HepG2 (cell line): ENCODE data around the gene KIFC1. TPM values are rescaled to one million over a fixed set of nuclear protein-coding genes. Genes with fewer than 3 reads are reported as not detected.
A peak's percentile ranks its signal among the peaks of the same experiment; 100 is the strongest.

Experiments
- EED ChIP-seq: sonication (generic); formaldehyde crosslinking; IDR thresholded peaks from 2 replicates; pipeline ENCODE4 v1.5.0; 2020; ENCODE audit warnings: mild to moderate bottlenecking, missing genetic modification reagents
- KDM5B ChIP-seq: sonication (generic); formaldehyde crosslinking; IDR thresholded peaks from 2 replicates; pipeline ENCODE4 v1.4.0; 2020; ENCODE audit warnings: missing genetic modification reagents, mild to moderate bottlenecking, borderline replicate concordance
- MBNL3 ChIP-seq: fragments of 250-450 bp; sonication (Bioruptor Pico); conservative IDR thresholded peaks from 2 replicates; pipeline ENCODE4 v1.8.0; 2022; ENCODE audit warnings: mild to moderate bottlenecking, inconsistent platforms
- SP1 ChIP-seq, 2 experiments: fragments of 450-650 bp in 1 of 2; sonication (generic) in 1 of 2; formaldehyde crosslinking in 1 of 2; IDR thresholded peaks; 2 replicates each; pipeline versions ENCODE4 v1.4.0 to v1.6.1; 2016 to 2020; ENCODE audit warnings: missing genetic modification reagents in 1 of 2
- U2AF1 ChIP-seq: fragments of 200-400 bp; formaldehyde crosslinking; optimal IDR thresholded peaks from 2 replicates; pipeline ENCODE3; 2017; ENCODE audit warnings: mild to moderate bottlenecking, low read depth, low read length
- ZC3H13 ChIP-seq: sonication (generic); formaldehyde crosslinking; IDR thresholded peaks from 2 replicates; pipeline ENCODE4 v1.8.1; 2023; ENCODE audit warnings: mild to moderate bottlenecking, missing genetic modification reagents, moderate library complexity
- ZFYVE20 ChIP-seq: sonication (generic); formaldehyde crosslinking; IDR thresholded peaks from 2 replicates; pipeline ENCODE4 v1.8.0; 2023; ENCODE audit warnings: low read depth, mild to moderate bottlenecking, moderate library complexity, missing genetic modification reagents, borderline replicate concordance
- ZHX2 ChIP-seq, 2 experiments: sonication (generic) in 1 of 2; formaldehyde crosslinking in 1 of 2; IDR thresholded peaks; 2 replicates each; pipeline versions ENCODE4 v1.6.1 to v1.9.0; 2014 to 2022; ENCODE audit warnings: antibody characterized with exemption in 1 of 2, borderline replicate concordance in 1 of 2, inconsistent platforms in 1 of 2, low read depth in 1 of 2, missing genetic modification reagents in 1 of 2
- ZNF282 ChIP-seq: fragments of 450-650 bp; IDR thresholded peaks from 2 replicates; pipeline ENCODE4 v1.6.1; 2018; ENCODE audit not compliant: partially characterized antibody
- ZNF543 ChIP-seq: sonication (generic); formaldehyde crosslinking; IDR thresholded peaks from 2 replicates; pipeline ENCODE4 v1.4.0; 2020; ENCODE audit warnings: mild to moderate bottlenecking, missing genetic modification reagents
- ZNF552 ChIP-seq: sonication (generic); formaldehyde crosslinking; IDR thresholded peaks from 2 replicates; pipeline ENCODE4 v1.9.0; 2022; ENCODE audit warnings: missing genetic modification reagents, mild to moderate bottlenecking, borderline replicate concordance
- ZNF816 ChIP-seq: sonication (generic); formaldehyde crosslinking; IDR thresholded peaks from 2 replicates; pipeline ENCODE4 v1.8.0; 2022; ENCODE audit warnings: missing genetic modification reagents, mild to moderate bottlenecking, borderline replicate concordance
- polyA plus RNA-seq, 8 experiments: library from polyadenylated mRNA; depleted of rRNA in 3 of 8; stranded (reverse) in 7 of 8; unstranded in 1 of 8; fragments of >200 nt; fragmentation: Illumina TruSeq in 4 of 8; extraction: Trizol in 4 of 8; gene quantifications; 2 replicates each; pipeline versions ENCODE4 v1.2.1 to v1.2.3, GENCODE V29; 2011 to 2016; ENCODE audit warnings: low read depth in 4 of 8, missing spikeins in 1 of 8, mixed read lengths in 1 of 8; ENCODE audit not compliant: insufficient read depth in 1 of 8
- total RNA-seq, 5 experiments: library from RNA; depleted of rRNA; stranded (reverse); fragments of >200 nt; fragmentation: Illumina TruSeq; extraction: Trizol; gene quantifications; 2 replicates each; pipeline ENCODE4 v1.2.3, GENCODE V29; 2016; ENCODE audit warnings: low read depth in 1 of 5
- TF ChIP-seq, protein P1 (sequence below): sonication (generic); formaldehyde crosslinking; IDR thresholded peaks from 2 replicates; pipeline ENCODE4 v1.5.0; 2020; ENCODE audit warnings: mild to moderate bottlenecking, missing genetic modification reagents, moderate library complexity
- TF ChIP-seq, protein P2 (sequence below): sonication (generic); formaldehyde crosslinking; conservative IDR thresholded peaks from 2 replicates; pipeline ENCODE4 v1.5.0; 2020; ENCODE audit warnings: missing genetic modification reagents
- TF ChIP-seq, protein P3 (sequence below): sonication (generic); formaldehyde crosslinking; IDR thresholded peaks from 2 replicates; pipeline ENCODE4 v1.4.0; 2020; ENCODE audit warnings: mild to moderate bottlenecking, missing genetic modification reagents

The KIFC1 gene
- total and polyA plus RNA-seq, 2 of the 13 experiments (the other 11 are each of a cell fraction or from before 2014, with no cell fraction given) = 25.0 to 45.5 TPM

- TF ChIP-seq, protein P1, sequence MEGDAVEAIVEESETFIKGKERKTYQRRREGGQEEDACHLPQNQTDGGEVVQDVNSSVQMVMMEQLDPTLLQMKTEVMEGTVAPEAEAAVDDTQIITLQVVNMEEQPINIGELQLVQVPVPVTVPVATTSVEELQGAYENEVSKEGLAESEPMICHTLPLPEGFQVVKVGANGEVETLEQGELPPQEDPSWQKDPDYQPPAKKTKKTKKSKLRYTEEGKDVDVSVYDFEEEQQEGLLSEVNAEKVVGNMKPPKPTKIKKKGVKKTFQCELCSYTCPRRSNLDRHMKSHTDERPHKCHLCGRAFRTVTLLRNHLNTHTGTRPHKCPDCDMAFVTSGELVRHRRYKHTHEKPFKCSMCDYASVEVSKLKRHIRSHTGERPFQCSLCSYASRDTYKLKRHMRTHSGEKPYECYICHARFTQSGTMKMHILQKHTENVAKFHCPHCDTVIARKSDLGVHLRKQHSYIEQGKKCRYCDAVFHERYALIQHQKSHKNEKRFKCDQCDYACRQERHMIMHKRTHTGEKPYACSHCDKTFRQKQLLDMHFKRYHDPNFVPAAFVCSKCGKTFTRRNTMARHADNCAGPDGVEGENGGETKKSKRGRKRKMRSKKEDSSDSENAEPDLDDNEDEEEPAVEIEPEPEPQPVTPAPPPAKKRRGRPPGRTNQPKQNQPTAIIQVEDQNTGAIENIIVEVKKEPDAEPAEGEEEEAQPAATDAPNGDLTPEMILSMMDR (CRISPR knock-in tag) = peak; percentile 30; the same call in 1 of the 2 replicates
- TF ChIP-seq, protein P2, sequence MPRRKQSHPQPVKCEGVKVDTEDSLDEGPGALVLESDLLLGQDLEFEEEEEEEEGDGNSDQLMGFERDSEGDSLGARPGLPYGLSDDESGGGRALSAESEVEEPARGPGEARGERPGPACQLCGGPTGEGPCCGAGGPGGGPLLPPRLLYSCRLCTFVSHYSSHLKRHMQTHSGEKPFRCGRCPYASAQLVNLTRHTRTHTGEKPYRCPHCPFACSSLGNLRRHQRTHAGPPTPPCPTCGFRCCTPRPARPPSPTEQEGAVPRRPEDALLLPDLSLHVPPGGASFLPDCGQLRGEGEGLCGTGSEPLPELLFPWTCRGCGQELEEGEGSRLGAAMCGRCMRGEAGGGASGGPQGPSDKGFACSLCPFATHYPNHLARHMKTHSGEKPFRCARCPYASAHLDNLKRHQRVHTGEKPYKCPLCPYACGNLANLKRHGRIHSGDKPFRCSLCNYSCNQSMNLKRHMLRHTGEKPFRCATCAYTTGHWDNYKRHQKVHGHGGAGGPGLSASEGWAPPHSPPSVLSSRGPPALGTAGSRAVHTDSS (CRISPR knock-in tag) = no peak
- TF ChIP-seq, protein P3, sequence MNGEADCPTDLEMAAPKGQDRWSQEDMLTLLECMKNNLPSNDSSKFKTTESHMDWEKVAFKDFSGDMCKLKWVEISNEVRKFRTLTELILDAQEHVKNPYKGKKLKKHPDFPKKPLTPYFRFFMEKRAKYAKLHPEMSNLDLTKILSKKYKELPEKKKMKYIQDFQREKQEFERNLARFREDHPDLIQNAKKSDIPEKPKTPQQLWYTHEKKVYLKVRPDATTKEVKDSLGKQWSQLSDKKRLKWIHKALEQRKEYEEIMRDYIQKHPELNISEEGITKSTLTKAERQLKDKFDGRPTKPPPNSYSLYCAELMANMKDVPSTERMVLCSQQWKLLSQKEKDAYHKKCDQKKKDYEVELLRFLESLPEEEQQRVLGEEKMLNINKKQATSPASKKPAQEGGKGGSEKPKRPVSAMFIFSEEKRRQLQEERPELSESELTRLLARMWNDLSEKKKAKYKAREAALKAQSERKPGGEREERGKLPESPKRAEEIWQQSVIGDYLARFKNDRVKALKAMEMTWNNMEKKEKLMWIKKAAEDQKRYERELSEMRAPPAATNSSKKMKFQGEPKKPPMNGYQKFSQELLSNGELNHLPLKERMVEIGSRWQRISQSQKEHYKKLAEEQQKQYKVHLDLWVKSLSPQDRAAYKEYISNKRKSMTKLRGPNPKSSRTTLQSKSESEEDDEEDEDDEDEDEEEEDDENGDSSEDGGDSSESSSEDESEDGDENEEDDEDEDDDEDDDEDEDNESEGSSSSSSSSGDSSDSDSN (CRISPR knock-in tag) = no peak; the same call in 1 of the 2 replicates
- TF ChIP-seq ZFYVE20 (CRISPR knock-in tag) (0 out of 2 replicates have a peak, but pooled peaks have one; percentile 64), ZNF816 (CRISPR knock-in tag) (no peak), ZNF552 (0 out of 2 replicates have a peak, but pooled peaks have one; percentile 39), ZC3H13 (CRISPR knock-in tag) (peak; percentile 72; the same call in 1 of the 2 replicates), ZNF282 (no peak), MBNL3 (no peak), KDM5B (CRISPR knock-in tag) (peak; percentile 87; the same call in 1 of the 2 replicates), EED (peak; percentile 63; the same call in 1 of the 2 replicates), SP1 (IDR thresholded peaks at IDR 0.05) (no peak), SP1 (CRISPR knock-in tag; IDR thresholded peaks at IDR 0.05) (peak; percentile 56; the same call in 1 of the 2 replicates), ZNF543 (CRISPR knock-in tag) (0 out of 2 replicates have a peak, but pooled peaks have one; percentile 47), U2AF1 (no peak), ZHX2 (IDR thresholded peaks at IDR 0.05; ENCODE audit: low read depth) (no peak), ZHX2 (CRISPR knock-in tag; IDR thresholded peaks at IDR 0.05; ENCODE audit: borderline replicate concordance) (no peak)
Measured at GRCh38 chr6:33428224-33428965, 36.8 kb downstream of the KIFC1 start (continued).
